Stimulated activated effector memory CD8-positive, alpha-beta T cell treated with anti-CD3 and anti-CD28 coated beads, Interleukin-12 subunit alpha, Interleukin-12 subunit beta, amount 100 ng/mL, for 72 hours (primary cell): ENCODE measurements around the gene C1QTNF7.

Experiments used
- ATAC-seq: fragments of 150-1000 bp; cut with Tn5 transposase; 2 replicates; pipeline ENCODE4 v1.10.0; 2021
- DNase-seq, 2 donors: peaks; one replicate each; pipeline ENCODE4 v3.0.0; 2021 to 2022; ENCODE audit warnings: low spot score in 2 of 2
- H3K27ac Mint-ChIP-seq: one replicate; pipeline ENCODE4 v1.8.0; 2022; ENCODE audit warnings: mild to moderate bottlenecking, mixed read lengths
- H3K36me3 Mint-ChIP-seq: one replicate; pipeline ENCODE4 v1.8.0; 2022; ENCODE audit warnings: mild to moderate bottlenecking, mixed read lengths
- H3K4me1 Mint-ChIP-seq: one replicate; pipeline ENCODE4 v1.8.0; 2022; ENCODE audit warnings: mixed read lengths
- H3K4me3 Mint-ChIP-seq: one replicate; pipeline ENCODE4 v1.8.0; 2022; ENCODE audit warnings: mild to moderate bottlenecking, mixed read lengths
- H3K9me3 Mint-ChIP-seq: one replicate; pipeline ENCODE4 v1.8.0; 2022; ENCODE audit warnings: mixed read lengths

Gene C1QTNF7, protein sequence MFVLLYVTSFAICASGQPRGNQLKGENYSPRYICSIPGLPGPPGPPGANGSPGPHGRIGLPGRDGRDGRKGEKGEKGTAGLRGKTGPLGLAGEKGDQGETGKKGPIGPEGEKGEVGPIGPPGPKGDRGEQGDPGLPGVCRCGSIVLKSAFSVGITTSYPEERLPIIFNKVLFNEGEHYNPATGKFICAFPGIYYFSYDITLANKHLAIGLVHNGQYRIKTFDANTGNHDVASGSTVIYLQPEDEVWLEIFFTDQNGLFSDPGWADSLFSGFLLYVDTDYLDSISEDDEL

DNA sequence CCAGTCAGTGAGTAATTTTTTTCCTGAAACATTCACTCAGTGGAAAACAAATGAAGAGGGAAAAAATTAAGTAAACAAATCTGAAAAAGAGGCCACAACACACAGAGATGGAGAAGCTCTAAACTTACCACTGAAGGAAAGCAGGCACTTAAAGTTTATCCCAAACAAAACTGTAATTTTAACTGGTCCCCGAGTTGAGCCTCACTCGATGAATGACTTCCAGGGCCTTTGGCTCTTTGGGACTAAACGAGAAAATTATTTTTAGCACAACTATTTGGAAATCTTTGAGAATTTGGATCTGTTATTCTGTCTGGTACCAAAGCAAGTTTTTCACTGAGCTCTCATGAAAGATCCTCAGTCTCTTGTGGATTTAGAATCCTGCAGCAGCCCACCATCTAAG lies at the start of gene C1QTNF7:
Gene C1QTNF7, plus strand, starts transcription at position 333 of the 400 bp plus-strand sequence. CDS start 7,711 bp downstream, outside the sequence.
- no peak within 1 kb of the TSS for H3K4me3 Mint-ChIP-seq
- DNase-seq (no peak), ATAC-seq (no peak)
- H3K36me3 Mint-ChIP-seq: no peaks in the 10 kb centered on the region
- no peak within 1 kb of the TSS for H3K27ac Mint-ChIP-seq
- no peaks in the 10 kb centered on the region for H3K9me3 Mint-ChIP-seq
- H3K4me1 Mint-ChIP-seq: peaks cover 23% of the 10 kb centered on the region

DNA sequence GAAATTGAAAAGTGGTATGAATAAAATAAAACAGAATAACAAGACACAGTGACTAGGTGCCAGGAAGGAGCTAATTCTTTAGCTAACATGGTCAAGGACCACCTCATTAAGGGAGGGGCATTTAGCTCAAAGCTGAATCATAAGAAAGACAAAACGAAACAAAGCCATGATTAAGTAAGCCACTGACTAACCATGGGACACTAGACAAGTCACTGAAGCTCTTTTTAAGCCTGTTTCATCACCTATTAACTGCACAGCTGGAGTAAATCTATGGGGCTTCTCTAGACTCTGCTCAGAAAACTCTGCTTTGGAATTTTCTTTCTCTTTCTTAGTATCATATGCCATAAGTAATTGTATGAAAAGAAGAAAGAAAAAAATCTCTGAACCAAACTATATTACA lies 49.8 kb upstream of the C1QTNF7 start:
- no peaks in the 10 kb centered on the region for H3K9me3 Mint-ChIP-seq
- no peak overlapping the region for H3K27ac Mint-ChIP-seq
- H3K4me1 Mint-ChIP-seq: no peaks in the 10 kb centered on the region
- H3K4me3 Mint-ChIP-seq: no peak overlapping the region
- ATAC-seq (peak; percentile 55), DNase-seq (no peak)
- no peaks in the 10 kb centered on the region for H3K36me3 Mint-ChIP-seq

DNA sequence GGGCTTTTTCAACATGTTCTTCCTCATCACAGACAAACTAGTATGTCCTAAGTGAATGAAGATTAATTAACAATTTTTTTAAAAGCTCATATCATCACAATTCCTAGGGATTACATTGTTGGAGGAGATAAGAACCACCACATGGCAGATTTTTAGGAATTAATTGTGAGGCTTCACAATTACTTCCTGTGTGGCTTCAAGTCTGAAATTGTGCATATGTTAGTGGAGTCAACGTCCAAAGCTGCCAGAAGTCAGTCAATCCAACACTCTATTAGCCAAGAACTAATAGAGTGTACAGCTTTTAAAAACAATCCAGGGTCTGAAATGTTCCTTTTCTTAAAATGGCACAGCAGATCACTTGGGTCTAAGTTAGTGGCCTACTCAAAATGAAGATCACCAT lies 49.3 kb upstream of the C1QTNF7 start:
- H3K27ac Mint-ChIP-seq: no peak overlapping the region
- no peak overlapping the region for H3K4me3 Mint-ChIP-seq
- no peaks in the 10 kb centered on the region for H3K36me3 Mint-ChIP-seq
- no peaks in the 10 kb centered on the region for H3K4me1 Mint-ChIP-seq
- no peaks in the 10 kb centered on the region for H3K9me3 Mint-ChIP-seq
- ATAC-seq: no peak
- no peak for DNase-seq

DNA sequence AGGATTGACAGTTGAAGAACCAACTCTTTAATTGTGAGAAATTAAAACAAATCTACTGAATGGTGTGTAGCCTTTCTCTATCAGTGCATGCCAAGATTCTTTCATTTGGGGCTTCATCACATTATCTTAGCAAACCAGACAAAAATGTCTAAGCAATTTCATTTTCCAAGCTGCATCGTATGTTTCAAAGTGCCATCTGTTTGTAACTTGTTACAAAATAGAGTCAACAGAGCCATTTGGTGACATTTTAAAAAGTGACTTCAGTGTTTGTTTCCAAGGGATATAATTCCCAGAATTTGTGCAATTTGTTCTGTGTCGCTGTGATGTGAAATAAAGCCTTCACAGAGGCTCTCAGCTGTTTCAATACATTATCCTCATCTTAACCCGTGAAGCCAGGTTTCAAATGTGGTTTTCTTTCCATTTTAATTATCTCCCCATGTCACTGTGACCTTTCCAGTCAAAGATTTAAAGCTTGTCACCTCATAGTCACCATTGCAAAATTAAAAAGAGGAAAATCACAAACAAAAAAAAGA lies 46.0 kb upstream of the C1QTNF7 start:
- DNase-seq (no peak), ATAC-seq (no peak)
- no peak overlapping the region for H3K4me3 Mint-ChIP-seq
- no peaks in the 10 kb centered on the region for H3K4me1 Mint-ChIP-seq
- no peaks in the 10 kb centered on the region for H3K36me3 Mint-ChIP-seq
- no peak overlapping the region for H3K27ac Mint-ChIP-seq
- no peaks in the 10 kb centered on the region for H3K9me3 Mint-ChIP-seq

DNA sequence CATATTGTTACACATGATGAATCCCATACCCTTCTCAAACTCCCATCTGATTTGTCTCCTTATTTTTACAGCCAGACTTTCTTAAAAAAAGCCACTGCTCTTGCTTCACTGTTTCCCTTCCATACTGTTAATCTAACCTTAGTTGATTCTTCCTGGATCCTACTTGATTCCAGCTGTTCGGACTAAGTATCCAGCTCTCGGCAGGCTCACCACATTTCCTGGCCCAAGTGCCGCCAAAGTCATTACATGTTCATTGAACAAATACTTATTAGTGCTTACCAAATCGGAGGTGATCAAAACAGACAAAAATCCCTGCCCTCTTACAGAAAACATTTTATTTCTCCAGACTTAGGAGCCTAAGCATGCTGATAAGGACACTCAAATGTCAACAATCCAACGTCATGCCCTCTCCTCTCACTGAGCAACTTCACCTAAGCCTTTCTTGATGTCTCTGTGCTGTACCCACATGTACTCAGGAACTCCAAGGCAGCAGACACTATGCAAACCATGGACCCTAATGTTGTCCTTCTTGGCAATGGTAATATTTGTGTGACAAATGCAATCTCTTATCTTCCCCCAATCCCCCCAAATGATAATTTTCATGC lies 45.1 kb upstream of the C1QTNF7 start:
- H3K4me1 Mint-ChIP-seq: no peaks in the 10 kb centered on the region
- no peak overlapping the region for H3K27ac Mint-ChIP-seq
- no peaks in the 10 kb centered on the region for H3K36me3 Mint-ChIP-seq
- no peak for DNase-seq
- H3K4me3 Mint-ChIP-seq: no peak overlapping the region
- no peaks in the 10 kb centered on the region for H3K9me3 Mint-ChIP-seq
- ATAC-seq: no peak

DNA sequence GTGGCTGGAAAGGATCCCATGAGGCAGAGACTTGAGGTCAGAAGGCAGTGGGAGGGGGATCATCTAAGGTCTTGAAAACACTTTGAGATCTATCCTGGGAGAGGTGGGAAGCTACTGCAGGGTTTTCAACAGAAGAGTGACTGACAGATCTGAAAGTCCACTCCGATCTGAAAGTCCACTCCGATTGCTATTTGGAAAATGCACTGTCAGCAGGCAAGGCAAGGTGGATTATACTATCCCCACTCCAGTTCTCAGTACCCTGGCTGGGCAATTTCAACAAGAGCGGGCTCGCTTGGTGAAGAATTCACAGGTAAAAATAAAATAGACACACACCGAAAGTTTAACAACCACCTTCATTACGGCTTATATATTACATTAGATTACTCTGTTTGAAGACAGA lies 42.3 kb upstream of the C1QTNF7 start:
- H3K36me3 Mint-ChIP-seq: no peaks in the 10 kb centered on the region
- ATAC-seq (no peak), DNase-seq (no peak)
- H3K4me3 Mint-ChIP-seq: no peak overlapping the region
- H3K9me3 Mint-ChIP-seq: no peaks in the 10 kb centered on the region
- H3K4me1 Mint-ChIP-seq: no peaks in the 10 kb centered on the region
- H3K27ac Mint-ChIP-seq: no peak overlapping the region

DNA sequence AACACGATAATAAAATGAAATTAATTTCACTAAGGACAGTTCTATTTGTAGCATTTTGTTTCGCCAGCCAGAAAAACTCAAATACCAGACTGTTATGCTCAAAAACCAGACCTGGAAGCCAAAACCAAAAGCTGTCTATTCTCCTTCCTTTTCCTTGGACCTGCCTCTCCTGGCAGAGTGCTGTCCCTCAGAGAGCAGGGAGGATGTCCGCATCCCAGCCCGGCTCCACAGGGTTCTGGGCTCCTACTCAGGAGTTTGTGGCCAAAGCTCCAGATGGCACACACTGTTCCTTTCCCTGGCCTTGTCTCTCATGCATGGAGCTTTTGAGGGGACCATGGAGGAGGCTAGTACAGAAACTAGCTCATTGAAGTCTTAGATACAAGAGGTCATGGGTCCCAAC lies 41.9 kb upstream of the C1QTNF7 start:
- no peaks in the 10 kb centered on the region for H3K9me3 Mint-ChIP-seq
- no peaks in the 10 kb centered on the region for H3K4me1 Mint-ChIP-seq
- DNase-seq (no peak), ATAC-seq (no peak)
- no peak overlapping the region for H3K4me3 Mint-ChIP-seq
- no peaks in the 10 kb centered on the region for H3K36me3 Mint-ChIP-seq
- no peak overlapping the region for H3K27ac Mint-ChIP-seq

DNA sequence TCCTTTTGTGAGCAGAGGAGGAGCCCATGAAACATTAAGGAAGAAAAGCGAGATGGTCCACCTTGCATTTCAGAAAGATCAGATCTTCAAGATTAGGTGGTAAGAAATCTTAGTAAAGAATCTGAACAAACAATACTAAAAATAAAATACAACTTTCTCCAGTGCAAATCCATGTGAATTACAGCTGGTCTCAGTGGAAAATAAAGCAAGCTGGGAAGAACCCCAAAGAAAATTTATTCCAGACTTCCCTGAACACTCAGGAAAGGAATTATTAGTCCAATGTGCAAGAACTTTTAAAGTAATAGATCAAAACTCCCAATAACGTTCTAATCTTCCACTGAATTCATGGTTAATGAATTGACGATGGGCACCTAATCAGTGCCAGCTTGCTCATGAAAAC lies 37.3 kb upstream of the C1QTNF7 start:
- DNase-seq: no peak
- H3K4me3 Mint-ChIP-seq: no peak overlapping the region
- no peak overlapping the region for H3K27ac Mint-ChIP-seq
- ATAC-seq: no peak
- no peaks in the 10 kb centered on the region for H3K4me1 Mint-ChIP-seq
- no peaks in the 10 kb centered on the region for H3K9me3 Mint-ChIP-seq
- H3K36me3 Mint-ChIP-seq: no peaks in the 10 kb centered on the region

DNA sequence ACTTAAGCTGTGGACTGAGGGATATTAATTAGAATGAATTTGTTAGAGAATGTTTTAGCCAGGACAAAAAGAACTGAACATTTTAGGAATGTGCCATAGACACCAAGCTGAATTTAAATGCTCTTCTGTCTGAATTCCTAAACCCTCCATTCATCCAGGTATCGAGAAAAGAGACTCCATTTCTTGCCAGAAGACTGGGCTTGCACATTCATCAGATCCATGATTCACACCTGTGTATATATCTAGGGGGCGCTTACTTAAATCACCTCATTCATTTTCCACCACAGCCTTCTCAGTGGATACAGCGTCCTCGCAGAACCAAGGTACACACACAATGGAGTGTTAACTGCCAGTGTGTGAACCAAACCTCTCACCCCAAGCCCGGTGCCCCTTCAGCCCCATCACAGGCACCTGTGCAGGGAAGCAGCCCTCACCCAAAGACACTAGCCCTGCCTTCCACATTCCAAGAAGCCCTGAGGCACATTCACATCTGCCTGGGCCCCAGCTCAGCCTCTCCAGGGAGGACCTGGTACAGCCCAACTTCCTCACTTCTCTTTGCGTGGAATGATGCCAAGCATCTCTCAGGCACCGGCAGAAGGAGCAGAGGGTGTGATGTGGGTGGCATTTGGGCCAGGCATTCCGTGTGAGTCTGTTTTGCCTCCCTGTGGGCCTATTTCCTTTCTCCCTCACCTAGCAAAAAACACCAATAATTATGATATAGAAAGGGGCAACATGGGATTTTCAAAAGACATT lies 35.6 kb upstream of the C1QTNF7 start:
- H3K4me3 Mint-ChIP-seq: no peak overlapping the region
- DNase-seq (no peak), ATAC-seq (no peak)
- H3K4me1 Mint-ChIP-seq: peaks cover 8% of the 10 kb centered on the region
- H3K36me3 Mint-ChIP-seq: no peaks in the 10 kb centered on the region
- no peak overlapping the region for H3K27ac Mint-ChIP-seq
- no peaks in the 10 kb centered on the region for H3K9me3 Mint-ChIP-seq

DNA sequence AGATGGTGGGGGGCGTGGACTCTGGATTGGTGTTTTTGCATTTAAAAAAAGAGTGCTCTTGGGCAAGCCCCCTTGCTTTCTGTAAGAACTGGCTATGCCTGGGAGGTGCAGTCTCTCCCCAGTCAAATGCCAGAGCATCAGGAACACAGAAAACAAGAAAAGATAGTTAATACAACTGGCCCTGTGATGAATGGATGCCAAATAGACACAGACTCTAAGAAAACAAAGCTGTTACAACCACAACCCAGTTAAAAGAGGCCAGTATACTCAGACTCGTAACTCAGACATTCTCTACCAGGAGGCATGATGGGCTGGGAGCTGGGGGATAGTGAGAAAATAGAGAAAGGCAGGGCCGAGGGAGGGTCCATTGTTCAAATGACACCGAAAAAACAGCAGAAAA lies 32.5 kb upstream of the C1QTNF7 start:
- H3K4me3 Mint-ChIP-seq: no peak overlapping the region
- DNase-seq: no peak
- H3K9me3 Mint-ChIP-seq: no peaks in the 10 kb centered on the region
- no peaks in the 10 kb centered on the region for H3K36me3 Mint-ChIP-seq
- ATAC-seq: no peak
- H3K4me1 Mint-ChIP-seq: peaks cover 8% of the 10 kb centered on the region
- H3K27ac Mint-ChIP-seq: no peak overlapping the region

DNA sequence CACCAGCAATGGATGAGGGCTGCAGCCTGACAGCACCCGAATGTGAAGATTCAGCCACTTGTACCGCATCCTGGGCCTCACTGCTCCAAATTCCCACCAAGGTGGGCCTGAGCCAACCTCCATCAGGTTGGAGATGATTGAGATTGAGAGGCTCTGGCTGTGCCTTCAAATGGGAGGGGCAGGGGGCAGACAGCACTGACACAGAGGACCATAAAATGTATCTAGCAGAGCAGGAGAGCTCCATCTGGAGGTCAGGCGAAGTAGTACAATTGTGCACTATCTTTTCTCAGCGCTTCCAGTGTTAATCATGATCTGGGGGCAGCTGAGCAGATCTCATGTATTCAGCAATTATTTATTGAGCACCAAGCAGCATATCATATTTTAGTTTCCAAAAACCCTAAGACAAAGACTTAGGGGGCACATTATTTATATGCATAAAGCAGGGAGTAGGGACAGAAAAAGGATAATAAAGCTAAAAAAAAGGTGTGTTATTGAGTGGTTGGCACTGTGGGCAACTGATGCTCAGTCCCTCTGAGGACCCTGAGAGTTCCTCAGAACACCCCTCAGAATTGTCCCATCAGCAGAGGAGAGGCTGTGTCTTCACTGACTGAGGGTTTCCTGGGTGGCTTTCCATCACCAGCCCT lies 31.6 kb upstream of the C1QTNF7 start:
- DNase-seq: peak; percentile 43 to 68

DNA sequence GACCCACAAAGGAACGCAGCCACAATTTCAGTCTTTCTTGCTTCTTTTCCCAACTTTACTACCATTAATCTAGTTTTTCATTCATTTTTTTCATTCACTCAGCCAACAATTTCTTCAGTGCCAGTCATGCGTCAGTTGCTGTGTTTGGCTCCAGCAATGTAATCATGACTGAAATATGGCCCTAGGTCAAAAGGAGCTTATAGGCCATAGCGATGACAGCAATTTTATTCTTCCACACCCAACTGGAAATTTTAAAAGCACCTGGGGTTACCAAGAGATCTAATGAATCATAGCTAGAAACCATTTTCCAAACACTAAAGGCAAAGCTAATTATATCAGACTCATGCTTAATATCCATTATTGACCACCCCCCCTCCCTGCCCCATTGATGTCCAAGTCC lies 29.8 kb upstream of the C1QTNF7 start:
- Mint-ChIP-seq H3K9me3 (no peaks in the 10 kb centered on the region), H3K4me3 (no peak overlapping the region), H3K27ac (no peak overlapping the region), H3K36me3 (no peaks in the 10 kb centered on the region), H3K4me1 (peaks cover 22% of the 10 kb centered on the region)
- DNase-seq (no peak), ATAC-seq (no peak)

More for the DNA sequence above, 31.6 kb upstream of the C1QTNF7 start:
- peaks cover 15% of the 10 kb centered on the region for H3K4me1 Mint-ChIP-seq
- H3K4me3 Mint-ChIP-seq: no peak overlapping the region
- no peak overlapping the region for H3K27ac Mint-ChIP-seq
- ATAC-seq: peak; percentile 74
- no peaks in the 10 kb centered on the region for H3K36me3 Mint-ChIP-seq
- no peaks in the 10 kb centered on the region for H3K9me3 Mint-ChIP-seq

DNA sequence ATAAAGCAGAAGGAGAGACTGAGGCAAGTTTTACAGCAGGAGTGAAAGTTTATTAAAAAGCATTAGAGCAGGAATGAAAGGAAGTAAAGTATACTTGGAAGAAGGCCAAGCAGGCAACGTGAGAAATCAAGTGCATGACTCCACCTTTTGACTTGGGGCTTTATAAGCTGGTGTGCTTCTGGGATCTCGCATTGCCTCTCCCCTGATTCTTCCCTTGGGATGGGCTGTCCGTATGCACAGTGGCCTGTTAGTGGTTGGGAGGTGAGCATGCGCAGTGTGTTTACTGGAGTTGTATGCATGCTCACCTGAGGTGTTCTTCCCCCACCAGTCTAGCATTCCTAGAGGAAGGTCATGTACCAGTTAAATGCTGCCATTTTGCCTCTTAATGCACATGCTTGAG lies 29.1 kb upstream of the C1QTNF7 start:
- no peaks in the 10 kb centered on the region for H3K36me3 Mint-ChIP-seq
- DNase-seq (no peak), ATAC-seq (no peak)
- no peak overlapping the region for H3K4me3 Mint-ChIP-seq
- H3K4me1 Mint-ChIP-seq: peaks cover 22% of the 10 kb centered on the region
- no peaks in the 10 kb centered on the region for H3K9me3 Mint-ChIP-seq
- no peak overlapping the region for H3K27ac Mint-ChIP-seq

DNA sequence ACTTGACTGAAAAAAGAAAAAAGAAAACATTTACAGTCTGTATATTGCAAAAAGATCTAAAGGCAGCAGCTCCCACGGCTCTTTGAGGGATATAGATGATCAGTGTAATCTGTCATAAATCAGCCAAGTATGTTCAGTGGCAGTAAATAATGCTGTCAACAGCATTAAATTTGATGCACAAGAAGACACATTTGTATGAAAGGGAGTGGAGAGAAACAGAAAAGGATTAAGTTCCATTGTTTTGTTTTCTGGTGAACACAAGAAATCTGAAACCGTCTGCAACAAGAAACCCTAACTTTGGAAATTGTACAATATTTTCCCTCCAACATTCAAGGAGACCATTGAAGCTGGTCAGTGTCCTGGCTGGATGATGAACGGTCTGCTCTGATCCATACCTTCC lies 27.6 kb upstream of the C1QTNF7 start:
- no peaks in the 10 kb centered on the region for H3K36me3 Mint-ChIP-seq
- DNase-seq (no peak), ATAC-seq (no peak)
- no peak overlapping the region for H3K27ac Mint-ChIP-seq
- H3K4me1 Mint-ChIP-seq: peaks cover 22% of the 10 kb centered on the region
- H3K4me3 Mint-ChIP-seq: no peak overlapping the region
- no peaks in the 10 kb centered on the region for H3K9me3 Mint-ChIP-seq

DNA sequence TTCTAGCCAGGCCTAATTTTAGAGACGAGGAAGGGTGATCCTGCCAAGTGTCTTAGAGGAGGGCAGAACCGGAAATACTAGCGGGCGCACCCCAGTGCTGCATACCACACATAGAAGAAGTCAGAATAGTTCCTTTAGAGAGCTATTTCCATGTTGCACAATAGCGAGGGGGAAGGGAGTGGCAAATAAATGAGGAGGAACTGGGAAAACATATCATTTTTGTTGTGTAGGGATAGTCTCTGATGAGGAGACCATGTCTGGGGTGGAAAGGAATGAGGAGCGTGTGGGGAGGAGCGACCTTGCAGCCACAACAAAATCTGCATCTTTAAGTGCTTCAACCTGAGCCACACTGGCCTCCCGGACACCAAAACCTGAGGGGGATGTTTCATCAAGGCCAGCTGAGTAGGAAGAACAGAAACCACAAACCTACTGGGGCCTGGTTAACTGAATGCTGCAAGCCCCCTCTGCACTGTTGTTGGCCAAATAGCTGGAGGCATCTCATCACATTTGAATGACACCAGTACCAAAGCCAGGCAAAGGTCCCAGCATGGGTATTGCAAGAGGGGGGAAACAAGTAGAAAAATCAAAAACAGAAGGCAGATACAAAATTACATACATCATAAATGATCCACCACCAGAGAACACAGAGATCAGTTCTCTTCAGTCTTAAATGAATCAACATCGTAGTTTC lies 26.7 kb upstream of the C1QTNF7 start:
- H3K27ac Mint-ChIP-seq: peak overlapping the region; percentile 78
- ATAC-seq: peak; percentile 67
- no peaks in the 10 kb centered on the region for H3K9me3 Mint-ChIP-seq
- peak overlapping the region; percentile 44 for H3K4me3 Mint-ChIP-seq
- H3K4me1 Mint-ChIP-seq: peaks cover 19% of the 10 kb centered on the region
- no peak for DNase-seq
- no peaks in the 10 kb centered on the region for H3K36me3 Mint-ChIP-seq
